ENCODE data around the gene GABRB1. TPM values are rescaled to one million over a fixed set of nuclear protein-coding genes. Genes with fewer than 3 reads are reported as not detected.

GABRB1 gene
- total RNA-seq, 3 donors from 2014 or later, result not detected

DNA sequence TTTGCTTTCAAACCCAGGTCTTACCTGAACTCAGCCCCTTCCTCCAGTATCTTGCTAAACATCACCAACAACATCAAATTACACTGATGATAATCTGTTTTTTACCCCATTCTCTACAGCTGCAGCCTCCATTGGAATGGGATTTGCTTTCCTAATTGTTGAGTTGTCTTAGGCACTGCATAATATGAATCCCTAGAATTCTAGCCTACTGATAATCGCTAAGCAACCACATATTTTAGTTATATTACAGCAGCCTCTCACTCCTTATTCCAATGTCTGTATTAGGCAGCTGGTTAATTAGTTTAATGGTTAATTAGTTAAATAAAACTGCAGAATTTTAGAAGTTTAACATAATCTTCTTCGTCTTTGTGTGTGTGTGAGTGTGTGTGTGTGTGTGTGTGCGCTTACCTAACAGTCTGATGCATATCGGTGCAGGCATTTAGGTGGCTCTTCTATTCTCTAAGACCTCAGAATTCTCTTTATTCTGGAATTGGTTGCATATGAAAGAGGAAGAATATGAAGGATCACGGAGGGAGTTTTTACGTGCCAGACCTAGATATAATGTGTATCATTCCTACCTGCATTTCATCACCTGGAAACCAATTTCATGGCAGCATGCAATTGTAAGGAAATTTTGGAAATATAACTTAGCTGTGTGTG, 437.5 kb downstream of the GABRB1 start:
- no peaks in the 10 kb centered on the region for H3K9me3 Mint-ChIP-seq
- no peaks in the 10 kb centered on the region for H3K36me3 Mint-ChIP-seq (ENCODE audit: insufficient read depth)
- H3K4me3 Mint-ChIP-seq, result no peak overlapping the region
- no peak for ATAC-seq
- peaks cover 2% of the 10 kb centered on the region for H3K27me3 Mint-ChIP-seq (ENCODE audit: low read depth)
- DNase-seq, result no peak
- H3K4me1 Mint-ChIP-seq (ENCODE audit: low read depth), result peaks cover 1% of the 10 kb centered on the region

DNA sequence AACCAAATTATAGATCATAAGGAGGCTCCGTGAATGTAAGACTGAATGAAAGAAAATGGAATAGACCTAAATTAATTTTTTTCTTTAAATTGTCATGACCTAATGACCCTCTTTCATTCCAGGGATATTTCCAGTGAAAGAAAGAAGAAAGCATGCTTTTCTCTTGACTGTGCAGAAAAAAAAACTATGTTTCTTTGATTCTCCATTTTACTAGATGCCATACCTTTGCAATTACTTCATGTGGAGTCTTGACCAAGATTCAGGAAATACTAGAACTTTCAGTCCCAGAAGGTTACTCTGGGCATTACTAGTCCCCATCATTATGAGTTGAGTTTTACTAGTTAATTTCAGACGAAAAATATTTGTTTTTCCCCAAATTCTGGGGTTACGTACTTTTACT, 438.6 kb downstream of the GABRB1 start:
- Mint-ChIP-seq H3K4me1 (ENCODE audit: low read depth) (no peaks in the 10 kb centered on the region), H3K9me3 (no peaks in the 10 kb centered on the region), H3K4me3 (no peak overlapping the region), H3K36me3 (ENCODE audit: insufficient read depth) (no peaks in the 10 kb centered on the region), H3K27me3 (ENCODE audit: low read depth) (peaks cover 2% of the 10 kb centered on the region)
- ATAC-seq (no peak), DNase-seq (no peak)

DNA sequence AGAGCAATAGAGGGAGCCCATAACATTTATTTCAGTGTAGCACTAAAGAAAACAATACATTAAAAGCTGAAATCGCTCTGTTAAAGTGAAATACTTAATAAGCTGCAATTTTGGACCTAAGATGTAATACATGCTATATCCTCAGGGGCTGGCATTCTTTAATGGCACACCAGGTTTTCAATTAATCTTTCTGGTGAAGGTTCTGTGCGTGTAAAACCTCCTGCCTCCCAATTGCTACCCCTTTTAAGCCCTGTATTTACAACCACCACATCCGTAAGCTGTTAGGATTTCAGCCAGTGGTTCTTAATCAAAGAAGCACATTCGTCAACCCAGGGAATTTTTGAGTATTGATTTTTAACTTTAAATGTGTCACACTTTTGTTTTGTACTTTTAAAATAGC, 439.7 kb downstream of the GABRB1 start:
- Mint-ChIP-seq H3K4me3 (no peak overlapping the region), H3K27me3 (ENCODE audit: low read depth) (peaks cover 2% of the 10 kb centered on the region), H3K36me3 (ENCODE audit: insufficient read depth) (no peaks in the 10 kb centered on the region), H3K4me1 (ENCODE audit: low read depth) (no peaks in the 10 kb centered on the region), H3K9me3 (no peaks in the 10 kb centered on the region)
- ATAC-seq, result no peak
- DNase-seq, result no peak

DNA sequence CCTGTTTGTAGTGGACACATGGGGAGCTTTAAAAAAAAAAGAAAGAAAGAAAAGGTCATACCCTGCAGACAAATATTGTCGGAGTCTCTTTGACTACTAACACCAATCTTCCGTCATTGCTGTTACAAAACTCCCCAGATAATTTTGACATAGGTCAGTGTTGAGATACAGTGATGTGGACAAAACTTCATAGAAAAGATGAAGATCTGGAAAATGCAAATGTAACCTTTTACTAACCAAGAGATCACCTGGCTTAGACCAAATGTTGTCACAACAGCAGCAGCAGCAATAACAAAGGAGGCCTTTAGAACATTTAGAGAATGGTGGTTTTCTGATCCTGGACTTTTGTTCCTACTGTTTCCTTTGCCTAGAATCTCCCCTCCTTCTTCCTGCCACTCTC, 440.2 kb downstream of the GABRB1 start:
- DNase-seq, result no peak
- no peak for ATAC-seq
- no peaks in the 10 kb centered on the region for H3K36me3 Mint-ChIP-seq (ENCODE audit: insufficient read depth)
- H3K27me3 Mint-ChIP-seq (ENCODE audit: low read depth), result peaks cover 2% of the 10 kb centered on the region
- no peaks in the 10 kb centered on the region for H3K4me1 Mint-ChIP-seq (ENCODE audit: low read depth)
- H3K4me3 Mint-ChIP-seq, result no peak overlapping the region
- H3K9me3 Mint-ChIP-seq, result no peaks in the 10 kb centered on the region

DNA sequence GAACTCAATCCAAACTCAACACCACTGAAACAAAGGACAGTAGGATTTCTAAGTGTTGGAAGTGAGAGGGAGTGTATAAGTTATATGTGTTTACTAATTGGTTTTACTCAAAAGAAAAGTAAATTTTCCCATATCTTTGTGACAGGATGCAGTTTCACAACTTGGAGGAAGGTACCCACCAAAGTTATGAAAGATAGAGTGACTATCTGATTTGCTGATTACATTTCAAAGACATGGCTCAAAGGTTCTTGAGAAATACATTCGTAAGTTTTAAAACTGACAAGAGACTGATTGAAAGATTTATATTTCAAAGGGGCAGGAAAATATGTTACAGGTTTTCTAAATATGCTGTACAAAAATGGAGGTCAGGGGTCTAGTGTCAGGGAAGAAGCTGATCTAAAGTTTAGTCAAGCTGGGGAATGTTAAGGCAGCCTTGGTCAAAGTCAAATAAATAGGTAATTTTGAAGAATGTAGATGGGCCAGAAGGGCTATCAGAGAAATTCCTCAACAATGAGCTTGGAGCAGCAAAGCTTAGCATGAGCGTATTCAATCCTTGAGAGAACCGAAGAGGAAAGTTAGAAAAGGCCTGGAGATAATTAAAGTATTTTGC, 441.9 kb downstream of the GABRB1 start:
- no peak for ATAC-seq
- no peak overlapping the region for H3K4me3 Mint-ChIP-seq

DNA sequence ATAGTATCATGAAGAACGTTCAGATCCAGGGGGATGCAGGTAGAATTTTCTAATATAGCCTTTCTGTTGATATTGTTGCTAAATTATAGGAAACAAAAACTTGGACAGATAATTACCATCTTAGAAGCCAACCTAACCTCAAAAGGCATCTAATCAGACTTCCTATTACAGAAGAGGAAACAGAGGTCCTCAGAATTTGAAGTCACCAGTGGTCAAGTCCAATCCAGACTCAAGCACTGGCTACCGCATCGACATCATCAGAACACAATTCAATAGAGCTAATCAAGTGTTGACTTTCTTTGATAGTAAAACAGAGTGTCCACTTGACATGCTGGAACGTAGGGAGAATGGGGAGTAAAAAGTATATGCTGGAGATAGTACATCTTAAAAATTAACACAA, 443.4 kb downstream of the GABRB1 start:
- Mint-ChIP-seq H3K9me3 (no peaks in the 10 kb centered on the region), H3K36me3 (ENCODE audit: insufficient read depth) (no peaks in the 10 kb centered on the region), H3K4me1 (ENCODE audit: low read depth) (no peaks in the 10 kb centered on the region), H3K27me3 (ENCODE audit: low read depth) (peaks cover 4% of the 10 kb centered on the region), H3K4me3 (no peak overlapping the region)
- DNase-seq (no peak), ATAC-seq (no peak)

More for the DNA sequence above, 441.9 kb downstream of the GABRB1 start:
- no peaks in the 10 kb centered on the region for H3K36me3 Mint-ChIP-seq (ENCODE audit: insufficient read depth)
- no peaks in the 10 kb centered on the region for H3K9me3 Mint-ChIP-seq
- H3K27me3 Mint-ChIP-seq (ENCODE audit: low read depth), result peaks cover 2% of the 10 kb centered on the region
- no peaks in the 10 kb centered on the region for H3K4me1 Mint-ChIP-seq (ENCODE audit: low read depth)
- DNase-seq, result no peak

DNA sequence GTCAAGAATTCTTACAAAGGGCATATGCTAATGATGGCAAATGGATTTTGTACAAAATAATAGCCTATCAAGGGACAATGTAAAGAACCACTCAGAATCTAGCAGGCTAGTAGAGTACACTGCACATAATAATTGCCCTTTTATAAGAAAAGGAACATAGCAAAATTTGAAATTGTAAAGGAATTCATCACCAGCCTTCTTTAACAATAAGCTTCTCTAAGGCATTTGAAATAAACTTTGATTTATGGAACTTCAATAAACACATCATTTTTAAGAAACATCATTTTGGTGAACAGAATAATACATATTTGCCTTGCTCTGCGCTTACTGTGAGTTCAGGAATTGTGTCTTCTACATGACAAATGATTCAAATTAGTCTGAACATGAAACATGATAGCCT, 444.0 kb downstream of the GABRB1 start:
- Mint-ChIP-seq H3K9me3 (no peaks in the 10 kb centered on the region), H3K27me3 (ENCODE audit: low read depth) (peaks cover 4% of the 10 kb centered on the region), H3K36me3 (ENCODE audit: insufficient read depth) (no peaks in the 10 kb centered on the region), H3K4me1 (ENCODE audit: low read depth) (no peaks in the 10 kb centered on the region), H3K4me3 (no peak overlapping the region)
- no peak for ATAC-seq
- no peak for DNase-seq

Other genes starting within 250 kb of the GABRB1 start
- gene COX7B2, start 122.3 kb upstream of the GABRB1 start, total RNA-seq, result not detected
- not detected for gene GABRA4, start 38.0 kb upstream of the GABRB1 start, total RNA-seq